ENCODE results near the gene ANTXR1. TPM values are rescaled to one million over a fixed set of nuclear protein-coding genes. Genes with fewer than 3 reads are reported as not detected.

Gene ANTXR1
- total RNA-seq, 1 donor from 2014 or later, result 144 TPM

GRCh38 chr2:68993660-68994059 is 19.3 kb upstream of the ANTXR1 start:
- no peaks in the 10 kb centered on the region for H3K36me3 Mint-ChIP-seq
- no peak overlapping the region for H3K4me3 Mint-ChIP-seq
- DNase-seq (ENCODE audit: low spot score in 2 of 2, unreplicated experiment in 2 of 2), result no peak
- no peak for TF ChIP-seq CTCF (IDR thresholded peaks at IDR 0.05; ENCODE audit: unreplicated experiment)
- H3K4me1 Mint-ChIP-seq, result no peaks in the 10 kb centered on the region
- H3K9me3 Mint-ChIP-seq, result no peaks in the 10 kb centered on the region
- H3K27ac Mint-ChIP-seq, result no peak overlapping the region
- peaks cover 24% of the 10 kb centered on the region for H3K27me3 Mint-ChIP-seq (ENCODE audit: low read depth)

- Mint-ChIP-seq H3K4me1 (no peaks in the 10 kb centered on the region), H3K27me3 (ENCODE audit: low read depth) (peaks cover 19% of the 10 kb centered on the region), H3K27ac (no peak overlapping the region), H3K4me3 (no peak overlapping the region), H3K36me3 (no peaks in the 10 kb centered on the region), H3K9me3 (peaks cover 8% of the 10 kb centered on the region)
- TF ChIP-seq CTCF (IDR thresholded peaks at IDR 0.05; ENCODE audit: unreplicated experiment), result no peak
- DNase-seq (ENCODE audit: low spot score in 2 of 2, unreplicated experiment in 2 of 2), result no peak
Measured at GRCh38 chr2:68994864-68995263, 18.1 kb upstream of the ANTXR1 start.

GRCh38 chr2:68995916-68996315 is 17.1 kb upstream of the ANTXR1 start:
- peaks cover 16% of the 10 kb centered on the region for H3K9me3 Mint-ChIP-seq
- peaks cover 13% of the 10 kb centered on the region for H3K27me3 Mint-ChIP-seq (ENCODE audit: low read depth)
- H3K27ac Mint-ChIP-seq, result no peak overlapping the region
- DNase-seq (ENCODE audit: low spot score in 2 of 2, unreplicated experiment in 2 of 2), result no peak
- no peaks in the 10 kb centered on the region for H3K36me3 Mint-ChIP-seq
- no peak overlapping the region for H3K4me3 Mint-ChIP-seq
- TF ChIP-seq CTCF (IDR thresholded peaks at IDR 0.05; ENCODE audit: unreplicated experiment), result no peak
- H3K4me1 Mint-ChIP-seq, result no peaks in the 10 kb centered on the region

GRCh38 chr2:68997401-68997800 is 15.6 kb upstream of the ANTXR1 start:
- H3K9me3 Mint-ChIP-seq, result peaks cover 30% of the 10 kb centered on the region
- H3K36me3 Mint-ChIP-seq, result no peaks in the 10 kb centered on the region

GRCh38 chr2:69001879-69002278 is 11.1 kb upstream of the ANTXR1 start:
- Mint-ChIP-seq H3K4me1 (no peaks in the 10 kb centered on the region), H3K27ac (no peak overlapping the region), H3K27me3 (ENCODE audit: low read depth) (no peaks in the 10 kb centered on the region), H3K9me3 (peaks cover 42% of the 10 kb centered on the region), H3K4me3 (no peak overlapping the region), H3K36me3 (no peaks in the 10 kb centered on the region)
- TF ChIP-seq CTCF (IDR thresholded peaks at IDR 0.05; ENCODE audit: unreplicated experiment), result no peak
- no peak for DNase-seq (ENCODE audit: low spot score in 2 of 2, unreplicated experiment in 2 of 2)

More at GRCh38 chr2:68997401-68997800, 15.6 kb upstream of the ANTXR1 start:
- H3K4me1 Mint-ChIP-seq, result no peaks in the 10 kb centered on the region
- H3K27me3 Mint-ChIP-seq (ENCODE audit: low read depth), result peaks cover 10% of the 10 kb centered on the region
- H3K4me3 Mint-ChIP-seq, result no peak overlapping the region
- no peak for TF ChIP-seq CTCF (IDR thresholded peaks at IDR 0.05; ENCODE audit: unreplicated experiment)
- no peak for DNase-seq (ENCODE audit: low spot score in 2 of 2, unreplicated experiment in 2 of 2)
- H3K27ac Mint-ChIP-seq, result no peak overlapping the region

GRCh38 chr2:69003731-69004130 is 9.2 kb upstream of the ANTXR1 start:
- no peak overlapping the region for H3K4me3 Mint-ChIP-seq
- no peaks in the 10 kb centered on the region for H3K4me1 Mint-ChIP-seq
- peaks cover 42% of the 10 kb centered on the region for H3K9me3 Mint-ChIP-seq
- H3K27me3 Mint-ChIP-seq (ENCODE audit: low read depth), result no peaks in the 10 kb centered on the region
- no peak for DNase-seq (ENCODE audit: low spot score in 2 of 2, unreplicated experiment in 2 of 2)
- TF ChIP-seq CTCF (IDR thresholded peaks at IDR 0.05; ENCODE audit: unreplicated experiment), result no peak
- no peak overlapping the region for H3K27ac Mint-ChIP-seq
- no peaks in the 10 kb centered on the region for H3K36me3 Mint-ChIP-seq
